Measurements from ENCODE around the gene NUDT6. TPM values are rescaled to one million over a fixed set of nuclear protein-coding genes. Genes with fewer than 3 reads are reported as not detected.

NUDT6 gene
- total RNA-seq, 2 donors from 2014 or later: 6.2 to 21.1 TPM

DNA sequence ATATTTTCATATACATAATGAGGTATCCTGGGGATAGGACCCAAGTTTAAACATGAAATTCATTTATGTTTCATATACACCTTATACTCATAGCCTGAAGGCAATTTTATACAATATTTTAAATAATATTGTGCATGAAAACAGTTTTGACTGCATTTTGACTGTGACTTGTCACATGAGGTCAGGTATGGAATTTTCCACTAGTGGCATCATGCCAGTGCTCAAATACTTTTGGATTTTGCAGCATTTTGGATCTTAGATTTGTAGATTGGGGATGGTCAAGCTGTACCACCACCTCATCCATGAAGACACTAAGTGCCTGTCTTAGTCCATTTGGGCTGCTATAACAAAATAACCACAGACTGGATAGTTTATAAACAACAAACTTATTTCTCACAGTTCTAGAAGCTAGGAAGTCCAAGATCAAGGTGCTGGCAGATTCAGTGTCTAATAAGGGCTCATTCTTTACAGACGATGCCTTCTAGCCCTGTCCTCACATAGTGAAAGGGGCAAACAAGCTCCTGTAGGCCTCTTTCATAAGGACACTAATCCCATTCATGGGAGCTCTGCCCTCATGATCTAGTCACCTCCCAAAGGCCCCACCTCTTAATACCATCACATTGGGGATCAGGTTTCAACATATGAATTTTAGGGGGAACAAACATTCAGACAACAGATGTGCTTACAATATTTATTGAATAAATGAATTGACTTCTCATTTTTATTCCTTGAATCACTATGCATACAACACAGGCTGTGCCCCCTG, 9.4 kb downstream of the NUDT6 start:
- no peak for TF ChIP-seq POLR2A (IDR thresholded peaks at IDR 0.05)
- TF ChIP-seq CTCF (IDR thresholded peaks at IDR 0.05): no peak
- ATAC-seq (no peak), DNase-seq (no peak)
- intact Hi-C loops (cut with DNase I): no loop called here
- H3K36me3 ChIP-seq (replicated peaks in 1 of 2; ENCODE audit: insufficient read depth in 1 of 2, low read depth in 2 of 2): no peaks in the 10 kb centered on the region
- H3K27ac ChIP-seq: no peak overlapping the region
- no peaks in the 10 kb centered on the region for H3K4me1 ChIP-seq
- H3K9me3 ChIP-seq: no peaks in the 10 kb centered on the region
- H3K4me3 ChIP-seq: no peak overlapping the region
- 73 to 81% methylated on average over 1 of the region's 1 CpG for WGBS, 2 donors
- no peaks in the 10 kb centered on the region for H3K27me3 ChIP-seq

- Histone ChIP-seq H3K27ac (no peak overlapping the region), H3K4me3 (no peak overlapping the region), H3K4me1 (no peaks in the 10 kb centered on the region), H3K9me3 (no peaks in the 10 kb centered on the region), H3K27me3 (no peaks in the 10 kb centered on the region), H3K36me3 (replicated peaks in 1 of 2; ENCODE audit: insufficient read depth in 1 of 2, low read depth in 2 of 2) (no peaks in the 10 kb centered on the region)
- TF ChIP-seq POLR2A (IDR thresholded peaks at IDR 0.05): no peak
- no peak for TF ChIP-seq CTCF (IDR thresholded peaks at IDR 0.05)
- 86 to 89% methylated on average over 1 of the region's 1 CpG for WGBS, 2 donors
- DNase-seq (no peak), ATAC-seq (no peak)
- intact Hi-C loops (cut with DNase I): no loop called here
Observed at GRCh38 chr4:122911588-122911987, 10.8 kb downstream of the NUDT6 start.

- Histone ChIP-seq H3K27ac (no peak overlapping the region), H3K4me3 (no peak overlapping the region), H3K9me3 (no peaks in the 10 kb centered on the region), H3K27me3 (no peaks in the 10 kb centered on the region), H3K4me1 (no peaks in the 10 kb centered on the region), H3K36me3 (replicated peaks in 1 of 2; ENCODE audit: insufficient read depth in 1 of 2, low read depth in 2 of 2) (no peaks in the 10 kb centered on the region)
- TF ChIP-seq CTCF (IDR thresholded peaks at IDR 0.05) (no peak), POLR2A (IDR thresholded peaks at IDR 0.05) (no peak)
- intact Hi-C loops (cut with DNase I): no loop called here
- DNase-seq (no peak), ATAC-seq (no peak)
- WGBS, 2 donors: 60 to 64% methylated on average over 2 of the region's 2 CpGs
Observed at GRCh38 chr4:122909683-122910082, 12.7 kb downstream of the NUDT6 start.

- 79 to 88% methylated on average over 1 of the region's 1 CpG for WGBS, 2 donors
Observed at GRCh38 chr4:122908223-122908622, 14.2 kb downstream of the NUDT6 start.

More at GRCh38 chr4:122908223-122908622, 14.2 kb downstream of the NUDT6 start:
- H3K36me3 ChIP-seq (replicated peaks in 1 of 2; ENCODE audit: insufficient read depth in 1 of 2, low read depth in 2 of 2): no peaks in the 10 kb centered on the region
- DNase-seq (no peak), ATAC-seq (no peak)
- H3K27ac ChIP-seq: no peak overlapping the region
- H3K27me3 ChIP-seq: no peaks in the 10 kb centered on the region
- intact Hi-C loops (cut with DNase I): no loop called here
- no peak overlapping the region for H3K4me3 ChIP-seq
- H3K4me1 ChIP-seq: no peaks in the 10 kb centered on the region
- no peak for TF ChIP-seq POLR2A (IDR thresholded peaks at IDR 0.05)
- TF ChIP-seq CTCF (IDR thresholded peaks at IDR 0.05): no peak
- no peaks in the 10 kb centered on the region for H3K9me3 ChIP-seq
